Coronary artery (tissue), 2 donors: ENCODE results near the gene PTPRM.

ENCODE experiments used
- DNase-seq: peaks from one replicate; pipeline ENCODE4 v3.0.0-alpha.2; 2017; ENCODE audit warnings: low spot score
- H3K27ac ChIP-seq, 2 donors: fragments of 200-600 bp; sonication (generic); one replicate each; pipeline ENCODE4 v1.5.1; 2016 to 2019
- H3K4me3 ChIP-seq: fragments of 200-600 bp; sonication (generic); 2 replicates; pipeline ENCODE4 v1.5.1; 2016; ENCODE audit warnings: mild to moderate bottlenecking, moderate library complexity
- CTCF ChIP-seq: fragments of 200-600 bp; sonication (generic); IDR thresholded peaks from one replicate; pipeline ENCODE4 v1.5.1; 2019; ENCODE audit warnings: antibody characterized with exemption

Gene PTPRM

GRCh38 chr18:8169722-8170121 lies 602.6 kb downstream of the PTPRM start:
- TF ChIP-seq CTCF = no peak

GRCh38 chr18:8174771-8175170 lies 607.7 kb downstream of the PTPRM start:
- DNase-seq = no peak
- TF ChIP-seq CTCF = no peak
- Histone ChIP-seq H3K27ac (no peak overlapping the region), H3K4me3 (no peak overlapping the region)

More at GRCh38 chr18:8169722-8170121, 602.6 kb downstream of the PTPRM start:
- H3K27ac ChIP-seq = no peak overlapping the region
- DNase-seq = no peak
- no peak overlapping the region for H3K4me3 ChIP-seq

- TF ChIP-seq CTCF = no peak
- Histone ChIP-seq H3K4me3 (no peak overlapping the region), H3K27ac (no peak overlapping the region)
- DNase-seq = no peak
Measured at GRCh38 chr18:8175501-8176061, 608.5 kb downstream of the PTPRM start.

GRCh38 chr18:8176109-8176508 lies 609.0 kb downstream of the PTPRM start:
- no peak overlapping the region for H3K4me3 ChIP-seq
- no peak overlapping the region for H3K27ac ChIP-seq
- TF ChIP-seq CTCF = no peak
- no peak for DNase-seq

GRCh38 chr18:8176554-8176953 lies 609.4 kb downstream of the PTPRM start:
- no peak overlapping the region for H3K4me3 ChIP-seq
- no peak for DNase-seq
- no peak overlapping the region for H3K27ac ChIP-seq
- TF ChIP-seq CTCF = no peak

GRCh38 chr18:8177330-8178016 lies 610.4 kb downstream of the PTPRM start:
- no peak for DNase-seq
- TF ChIP-seq CTCF = no peak
- no peak overlapping the region for H3K27ac ChIP-seq

GRCh38 chr18:8186413-8186812 lies 619.3 kb downstream of the PTPRM start:
- Histone ChIP-seq H3K4me3 (no peak overlapping the region), H3K27ac (no peak overlapping the region)
- no peak for TF ChIP-seq CTCF
- no peak for DNase-seq

More at GRCh38 chr18:8177330-8178016, 610.4 kb downstream of the PTPRM start:
- H3K4me3 ChIP-seq = no peak overlapping the region
